Activated CD4-positive, alpha-beta T cell treated with anti-CD3 and anti-CD28 coated beads, Interleukin-2, amount 50 U/mL, for 16 hours (primary cell): Measurements from ENCODE around the gene SEPHS1.
"Not testable (repeated sequence)": the region's sequence is repeated elsewhere in the genome, so short reads cannot be mapped to it uniquely, and the experiment has no call there.

Experiments
- DNase-seq: peaks from one replicate; pipeline ENCODE4 v3.0.0-alpha.2; 2020

Gene SEPHS1

GRCh38 chr10:13276749-13277365, 71.2 kb downstream of the SEPHS1 start:
- no peak for DNase-seq

- not testable (repeated sequence) for DNase-seq
These were observed 71.9 kb downstream of the SEPHS1 start for GRCh38 chr10:13276146-13276545.

- no peak for DNase-seq
These were observed 75.9 kb downstream of the SEPHS1 start for GRCh38 chr10:13272164-13272571.

GRCh38 chr10:13271552-13272163, 76.4 kb downstream of the SEPHS1 start:
- peak; percentile 44 for DNase-seq

- no peak for DNase-seq
These were observed 77.1 kb downstream of the SEPHS1 start for GRCh38 chr10:13270877-13271551.

GRCh38 chr10:13268841-13269240, 79.3 kb downstream of the SEPHS1 start:
- no peak for DNase-seq

- DNase-seq, result no peak
These were observed 79.8 kb downstream of the SEPHS1 start for GRCh38 chr10:13268310-13268709.
